GM23248 (cell line): ENCODE measurements around the gene C22orf39. TPM values are rescaled to one million over a fixed set of nuclear protein-coding genes. Genes with fewer than 3 reads are reported as not detected.
A peak's percentile ranks its signal among the peaks of the same experiment; 100 is the strongest.

Experiments used
- DNase-seq: peaks from one replicate; pipeline ENCODE4 v3.0.0-alpha.2; 2015
- H2AFZ ChIP-seq: fragments of 200-600 bp; sonication (generic); 2 replicates; pipeline ENCODE4 v1.6.1; 2016; ENCODE audit warnings: antibody characterized with exemption
- H3F3A ChIP-seq: fragments of 200-600 bp; sonication (generic); 2 replicates; pipeline ENCODE4 v1.6.1; 2016; ENCODE audit warnings: mild to moderate bottlenecking, antibody characterized with exemption, mixed run types; ENCODE audit not compliant: insufficient read depth
- H3K27ac ChIP-seq: fragments of 200-600 bp; sonication (generic); 2 replicates; pipeline ENCODE4 v1.5.1; 2016; ENCODE audit warnings: mild to moderate bottlenecking
- H3K27me3 ChIP-seq: fragments of 200-600 bp; sonication (generic); replicated peaks from 2 replicates; pipeline ENCODE4 v1.6.1; 2016; ENCODE audit warnings: mild to moderate bottlenecking; ENCODE audit not compliant: insufficient read depth
- H3K36me3 ChIP-seq: fragments of 200-600 bp; sonication (generic); 2 replicates; pipeline ENCODE4 v1.6.1; 2016; ENCODE audit warnings: low read depth, mild to moderate bottlenecking
- H3K4me1 ChIP-seq: fragments of 200-600 bp; sonication (generic); 2 replicates; pipeline ENCODE4 v1.6.1; 2016; ENCODE audit warnings: mild to moderate bottlenecking; ENCODE audit not compliant: insufficient read depth
- H3K4me2 ChIP-seq: fragments of 200-600 bp; sonication (generic); one replicate; pipeline ENCODE4 v1.6.1; 2016; ENCODE audit warnings: mild to moderate bottlenecking; ENCODE audit not compliant: unreplicated experiment
- H3K4me3 ChIP-seq: fragments of 200-600 bp; sonication (generic); 2 replicates; pipeline ENCODE4 v1.5.1; 2016; ENCODE audit warnings: mild to moderate bottlenecking
- H3K79me2 ChIP-seq: fragments of 200-600 bp; sonication (generic); 2 replicates; pipeline ENCODE4 v1.6.1; 2016; ENCODE audit warnings: mild to moderate bottlenecking; ENCODE audit not compliant: insufficient read depth
- H3K9ac ChIP-seq: fragments of 200-600 bp; sonication (generic); 2 replicates; pipeline ENCODE4 v1.6.1; 2016; ENCODE audit warnings: mild to moderate bottlenecking
- H3K9me2 ChIP-seq: fragments of 200-600 bp; sonication (generic); 2 replicates; pipeline ENCODE4 v1.6.1; 2016; ENCODE audit warnings: mixed run types, mild to moderate bottlenecking, moderate library complexity; ENCODE audit not compliant: insufficient read depth
- H3K9me3 ChIP-seq: fragments of 200-600 bp; sonication (generic); one replicate; pipeline ENCODE4 v1.6.1; 2017; ENCODE audit warnings: low read depth
- H4K20me1 ChIP-seq: fragments of 200-600 bp; sonication (generic); 2 replicates; pipeline ENCODE4 v1.6.0; 2016; ENCODE audit not compliant: insufficient read depth
- EZH2 ChIP-seq: fragments of 200-600 bp; sonication (generic); IDR thresholded peaks from 2 replicates; pipeline ENCODE4 v1.6.1; 2018; ENCODE audit warnings: antibody characterized with exemption, mild to moderate bottlenecking; ENCODE audit not compliant: insufficient read depth, poor library complexity, severe bottlenecking
- EZH2phosphoT487 ChIP-seq: fragments of 200-600 bp; sonication (generic); IDR thresholded peaks from 2 replicates; pipeline ENCODE4 v1.6.1; 2018; ENCODE audit warnings: antibody characterized with exemption, moderate library complexity, mild to moderate bottlenecking, low read depth; ENCODE audit not compliant: insufficient read depth
- WGBS, 2 experiments: methylation state at CpG; one replicate each; pipeline ENCODE4 v1.1.6; 2015 to 2017; ENCODE audit warnings: low lambda C conversion rate in 2 of 2, low coverage in 1 of 2; ENCODE audit errors: missing lambda C conversion rate in 2 of 2; 5-methylcytosine and 5-hydroxymethylcytosine counted together
- in situ Hi-C: fragments of 300-500 bp; cut with MboI; formaldehyde crosslinking; loops from 2 replicates; pipeline ENCODE4 v1.15.0; 2020
- polyA plus RNA-seq: library from polyadenylated mRNA; unstranded; fragments of >200 nt; fragmentation: Nextera tagmentation; extraction: Ambion mirVana; gene quantifications from 2 replicates; pipeline ENCODE4 v1.2.1, GENCODE V29; 2016
- total RNA-seq: library from RNA; depleted of rRNA; stranded (reverse); fragments of >200 nt; shearing (Covaris generic); gene quantifications from 2 replicates; pipeline ENCODE4 v1.2.3, GENCODE V29; 2014

C22orf39 gene
- total and polyA plus RNA-seq, 2 experiments from 2014 or later = 15.0 to 22.8 TPM

DNA sequence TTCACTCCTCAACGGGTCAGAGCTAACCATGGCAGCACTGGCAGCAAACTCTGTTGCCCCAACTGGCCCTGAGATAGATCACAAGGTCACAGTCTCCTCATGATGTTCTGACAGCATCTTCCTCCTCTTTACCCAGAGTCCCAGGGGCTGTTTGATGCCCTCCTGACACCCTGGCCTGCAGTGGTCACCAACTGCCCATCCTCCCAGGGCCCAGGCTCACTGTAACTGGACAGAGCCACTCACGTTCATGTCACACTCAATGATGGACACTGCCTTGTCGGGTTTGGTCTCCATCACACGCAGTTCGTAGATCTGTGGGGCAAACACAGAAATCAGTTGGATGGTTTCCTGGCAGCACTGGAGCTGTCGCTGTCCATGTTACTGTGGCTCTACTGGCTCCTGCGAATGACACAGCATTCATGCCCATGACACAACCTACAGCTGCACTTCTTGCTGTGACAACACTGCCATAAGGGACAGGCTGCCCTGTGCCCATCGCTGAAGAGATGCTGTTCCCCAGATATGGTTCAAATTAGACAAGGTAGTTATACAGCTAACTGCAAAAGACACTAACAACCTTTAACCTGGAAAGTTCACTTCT is 10.4 kb upstream of the C22orf39 start:
- in situ Hi-C loops = no loop called here
- 90 to 93% methylated on average over 8 of the region's 8 CpGs for WGBS, 2 experiments

DNA sequence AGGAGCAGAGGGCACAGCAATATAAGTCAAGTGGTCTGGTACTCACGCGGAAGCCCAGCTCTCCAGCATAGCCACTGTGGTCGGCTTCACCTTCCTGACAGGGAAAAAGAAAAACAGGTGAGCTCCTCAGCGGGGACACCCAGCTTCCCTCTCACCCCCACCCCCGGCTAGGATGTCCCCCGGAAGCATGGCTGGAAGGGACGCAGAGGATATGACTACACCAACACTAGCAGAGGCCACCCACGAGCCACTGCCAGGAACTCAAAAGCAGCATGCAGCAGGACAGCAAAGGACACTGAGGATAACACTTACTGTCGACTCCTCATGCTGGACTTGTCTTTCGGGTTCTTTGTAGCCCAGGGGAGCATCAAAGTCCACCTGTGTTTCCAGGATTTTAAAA is 9.0 kb upstream of the C22orf39 start:
- 93 to 95% methylated on average over 8 to 10 of the region's 10 CpGs for WGBS, 2 experiments

More for the DNA sequence above, 10.4 kb upstream of the C22orf39 start:
- no peak for DNase-seq
- H3K4me2 ChIP-seq = no peak overlapping the region
- H3F3A ChIP-seq = no peaks in the 10 kb centered on the region
- no peak overlapping the region for H3K4me3 ChIP-seq
- H3K9me3 ChIP-seq = no peaks in the 10 kb centered on the region
- TF ChIP-seq EZH2phosphoT487 (no peak), EZH2 (no peak)
- H3K27ac ChIP-seq = no peak overlapping the region
- H4K20me1 ChIP-seq = no peaks in the 10 kb centered on the region
- H2AFZ ChIP-seq = no peak overlapping the region
- H3K9me2 ChIP-seq = no peaks in the 10 kb centered on the region
- no peak overlapping the region for H3K9ac ChIP-seq
- H3K36me3 ChIP-seq = peaks cover 52% of the 10 kb centered on the region
- H3K27me3 ChIP-seq = no peaks in the 10 kb centered on the region
- H3K4me1 ChIP-seq = peaks cover 8% of the 10 kb centered on the region; the same call in 1 of the 2 replicates
- no peaks in the 10 kb centered on the region for H3K79me2 ChIP-seq

DNA sequence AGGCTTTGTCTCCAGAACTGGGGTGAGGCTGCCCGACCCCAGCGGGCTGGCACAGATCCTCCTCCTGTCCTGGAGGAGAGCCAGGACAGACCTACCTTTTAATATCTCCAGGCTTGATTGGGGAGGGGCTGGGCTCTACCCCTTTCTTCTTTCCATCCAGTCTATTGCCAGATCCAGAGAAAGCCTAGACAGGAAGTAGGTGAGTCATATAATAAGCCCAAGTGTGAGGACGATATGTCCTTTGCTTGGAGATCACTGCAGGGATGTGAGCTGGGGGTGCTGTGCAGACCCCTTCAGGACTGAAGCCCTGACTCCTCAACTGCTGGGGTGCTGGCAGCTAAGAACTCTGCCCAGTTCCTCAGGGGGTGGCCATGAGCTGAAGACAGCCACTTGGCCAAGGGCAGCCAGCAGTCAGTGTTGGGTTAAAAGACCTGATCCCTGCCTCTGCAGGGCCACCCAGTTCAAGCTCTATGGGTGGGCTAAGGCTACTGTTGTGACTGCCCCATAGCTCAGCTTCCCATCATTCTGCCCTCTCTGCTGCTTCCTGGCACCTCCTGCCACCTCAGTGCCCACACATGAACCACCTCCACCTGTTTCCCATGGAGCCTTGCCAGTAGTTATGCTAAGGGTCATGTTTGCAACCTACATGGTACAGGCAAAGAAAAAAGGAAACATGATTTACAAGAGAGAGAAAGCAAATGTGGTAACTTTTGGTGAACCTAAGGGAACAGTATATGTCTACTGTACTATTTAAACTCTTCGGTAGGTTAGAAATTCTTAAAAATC is 8.3 kb upstream of the C22orf39 start:
- no peak for TF ChIP-seq EZH2
- no peak for TF ChIP-seq EZH2phosphoT487
- Histone ChIP-seq H3K36me3 (peaks cover 35% of the 10 kb centered on the region), H3K4me1 (peaks cover 7% of the 10 kb centered on the region; the same call in 1 of the 2 replicates), H3K9ac (no peak overlapping the region), H3K4me2 (no peak overlapping the region), H3K9me2 (no peaks in the 10 kb centered on the region), H3K27ac (no peak overlapping the region), H3F3A (0 out of 2 replicates have a peak, but pooled peaks cover 10% of the 10 kb centered on the region), H3K4me3 (no peak overlapping the region), H4K20me1 (no peaks in the 10 kb centered on the region), H2AFZ (no peak overlapping the region), H3K9me3 (no peaks in the 10 kb centered on the region), H3K27me3 (no peaks in the 10 kb centered on the region), H3K79me2 (no peaks in the 10 kb centered on the region)
- in situ Hi-C loops = no loop called here
- peak; percentile 32 for DNase-seq
- WGBS, 2 experiments = 34 to 39% methylated on average over 4 of the region's 4 CpGs

More for the DNA sequence above, 9.0 kb upstream of the C22orf39 start:
- Histone ChIP-seq H3F3A (0 out of 2 replicates have a peak, but pooled peaks cover 4% of the 10 kb centered on the region), H3K27me3 (no peaks in the 10 kb centered on the region), H3K4me1 (peaks cover 7% of the 10 kb centered on the region; the same call in 1 of the 2 replicates), H3K4me3 (no peak overlapping the region), H3K27ac (no peak overlapping the region), H3K9me3 (no peaks in the 10 kb centered on the region), H3K79me2 (no peaks in the 10 kb centered on the region), H3K9ac (no peak overlapping the region), H3K9me2 (no peaks in the 10 kb centered on the region), H2AFZ (no peak overlapping the region), H3K4me2 (no peak overlapping the region), H3K36me3 (peaks cover 41% of the 10 kb centered on the region), H4K20me1 (no peaks in the 10 kb centered on the region)
- no peak for DNase-seq
- in situ Hi-C loops = no loop called here
- TF ChIP-seq EZH2 = no peak
- no peak for TF ChIP-seq EZH2phosphoT487

DNA sequence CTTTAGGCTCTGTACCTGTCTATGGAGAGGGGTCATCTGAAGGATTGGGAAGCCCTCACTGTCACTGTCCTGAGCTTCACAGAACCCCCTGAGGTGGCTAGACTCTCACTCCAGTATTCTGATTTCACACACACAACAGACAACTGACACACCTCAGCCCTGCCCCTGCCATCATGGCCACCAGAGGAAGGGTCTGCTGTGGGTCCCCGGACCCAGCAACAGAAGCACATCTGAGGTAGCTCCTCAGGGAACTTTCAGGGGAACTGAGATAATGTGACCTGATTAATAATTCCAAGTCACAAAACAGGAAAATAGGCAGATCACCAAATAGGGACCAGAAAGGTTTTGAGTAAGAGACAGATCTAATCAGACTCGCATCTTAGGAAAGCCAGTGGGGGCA is 7.5 kb upstream of the C22orf39 start:
- Histone ChIP-seq H4K20me1 (no peaks in the 10 kb centered on the region), H3K27me3 (no peaks in the 10 kb centered on the region), H3K4me1 (peaks cover 7% of the 10 kb centered on the region; the same call in 1 of the 2 replicates), H3K9ac (no peak overlapping the region), H3K4me2 (no peak overlapping the region), H2AFZ (no peak overlapping the region), H3K4me3 (no peak overlapping the region), H3K27ac (no peak overlapping the region), H3F3A (0 out of 2 replicates have a peak, but pooled peaks cover 10% of the 10 kb centered on the region), H3K79me2 (no peaks in the 10 kb centered on the region), H3K9me2 (no peaks in the 10 kb centered on the region), H3K9me3 (no peaks in the 10 kb centered on the region), H3K36me3 (peaks cover 41% of the 10 kb centered on the region)
- 96 to 100% methylated on average over 2 of the region's 2 CpGs for WGBS, 2 experiments
- TF ChIP-seq EZH2phosphoT487 (no peak), EZH2 (no peak)
- in situ Hi-C loops = no loop called here
- DNase-seq = no peak
